ENCODE measurements around the gene FGR.

FGR gene

GRCh38 chr1:27567146-27567526 lies 67.8 kb downstream of the FGR start:
- no peak for TF ChIP-seq CTCF (conservative IDR thresholded peaks at IDR 0.05; ENCODE audit: low read depth, low read length)
- Histone ChIP-seq H3K27me3 (ENCODE audit: insufficient read depth, low read depth) (no peaks in the 10 kb centered on the region), H3K9ac (no peak overlapping the region), H3K4me1 (ENCODE audit: low read depth, poor library complexity, severe bottlenecking) (peaks cover 12% of the 10 kb centered on the region), H4K20me1 (ENCODE audit: insufficient read depth) (no peaks in the 10 kb centered on the region), H3K27ac (no peak overlapping the region), H3K4me2 (no peak overlapping the region), H2AFZ (ENCODE audit: low read depth) (no peak overlapping the region), H3K4me3 (IDR thresholded peaks at IDR 0.05; ENCODE audit: insufficient read depth, low read depth, low read length) (no peak overlapping the region), H3K79me2 (ENCODE audit: insufficient read depth, low read depth) (no peaks in the 10 kb centered on the region), H3K36me3 (ENCODE audit: insufficient read depth) (no peaks in the 10 kb centered on the region)

- Histone ChIP-seq H3K9ac (no peak overlapping the region), H3K4me1 (ENCODE audit: low read depth, poor library complexity, severe bottlenecking) (peaks cover 12% of the 10 kb centered on the region)
Measured at GRCh38 chr1:27566462-27567145, 68.4 kb downstream of the FGR start.

GRCh38 chr1:27564710-27565649 lies 70.0 kb downstream of the FGR start:
- no peak overlapping the region for H2AFZ ChIP-seq (ENCODE audit: low read depth)
- no peak for TF ChIP-seq CTCF (conservative IDR thresholded peaks at IDR 0.05; ENCODE audit: low read depth, low read length)
- H4K20me1 ChIP-seq (ENCODE audit: insufficient read depth): no peaks in the 10 kb centered on the region
- no peaks in the 10 kb centered on the region for H3K27me3 ChIP-seq (ENCODE audit: insufficient read depth, low read depth)
- H3K9ac ChIP-seq: no peak overlapping the region
- H3K4me3 ChIP-seq (IDR thresholded peaks at IDR 0.05; ENCODE audit: insufficient read depth, low read depth, low read length): no peak overlapping the region
- H3K4me1 ChIP-seq (ENCODE audit: low read depth, poor library complexity, severe bottlenecking): peaks cover 12% of the 10 kb centered on the region
- H3K27ac ChIP-seq: no peak overlapping the region
- no peak overlapping the region for H3K4me2 ChIP-seq
- no peaks in the 10 kb centered on the region for H3K79me2 ChIP-seq (ENCODE audit: insufficient read depth, low read depth)
- no peaks in the 10 kb centered on the region for H3K36me3 ChIP-seq (ENCODE audit: insufficient read depth)

More at GRCh38 chr1:27566462-27567145, 68.4 kb downstream of the FGR start:
- Histone ChIP-seq H3K27ac (no peak overlapping the region), H3K4me3 (IDR thresholded peaks at IDR 0.05; ENCODE audit: insufficient read depth, low read depth, low read length) (no peak overlapping the region), H3K36me3 (ENCODE audit: insufficient read depth) (no peaks in the 10 kb centered on the region), H2AFZ (ENCODE audit: low read depth) (no peak overlapping the region), H3K27me3 (ENCODE audit: insufficient read depth, low read depth) (no peaks in the 10 kb centered on the region), H3K4me2 (no peak overlapping the region), H4K20me1 (ENCODE audit: insufficient read depth) (no peaks in the 10 kb centered on the region), H3K79me2 (ENCODE audit: insufficient read depth, low read depth) (no peaks in the 10 kb centered on the region)
- TF ChIP-seq CTCF (conservative IDR thresholded peaks at IDR 0.05; ENCODE audit: low read depth, low read length): no peak

GRCh38 chr1:27563591-27564471 lies 71.2 kb downstream of the FGR start:
- Histone ChIP-seq H3K4me3 (IDR thresholded peaks at IDR 0.05; ENCODE audit: insufficient read depth, low read depth, low read length) (no peak overlapping the region), H3K4me1 (ENCODE audit: low read depth, poor library complexity, severe bottlenecking) (peaks cover 5% of the 10 kb centered on the region), H3K27ac (no peak overlapping the region), H3K79me2 (ENCODE audit: insufficient read depth, low read depth) (no peaks in the 10 kb centered on the region), H2AFZ (ENCODE audit: low read depth) (no peak overlapping the region), H3K4me2 (no peak overlapping the region), H3K36me3 (ENCODE audit: insufficient read depth) (no peaks in the 10 kb centered on the region), H4K20me1 (ENCODE audit: insufficient read depth) (no peaks in the 10 kb centered on the region), H3K27me3 (ENCODE audit: insufficient read depth, low read depth) (no peaks in the 10 kb centered on the region), H3K9ac (no peak overlapping the region)
- no peak for TF ChIP-seq CTCF (conservative IDR thresholded peaks at IDR 0.05; ENCODE audit: low read depth, low read length)
